Stimulated activated CD4-positive, alpha-beta T cell treated with anti-CD3 and anti-CD28 coated beads, TNF-alpha, amount 100 ng/mL, for 4 hours (primary cell): ENCODE measurements around the gene SECISBP2.
"Not testable (repeated sequence)": the region's sequence is repeated elsewhere in the genome, so short reads cannot be mapped to it uniquely, and the experiment has no call there.

Source experiments
- DNase-seq, 3 experiments: peaks; one replicate each; pipeline ENCODE4 v3.0.0-alpha.2; 2020; ENCODE audit warnings: low read depth in 3 of 3

Gene SECISBP2

GRCh38 chr9:89309608-89310474, 8.5 kb upstream of the SECISBP2 start:
- DNase-seq, result no peak

- peak; percentile 98 to 100 (median 100) for DNase-seq
Observed at GRCh38 chr9:89310475-89311345, 7.6 kb upstream of the SECISBP2 start, which contains the start of gene CKS2. Gene CKS2 (plus strand): TSS chr9:89311195. CDS start chr9:89311293, 98 bp downstream.

DNA sequence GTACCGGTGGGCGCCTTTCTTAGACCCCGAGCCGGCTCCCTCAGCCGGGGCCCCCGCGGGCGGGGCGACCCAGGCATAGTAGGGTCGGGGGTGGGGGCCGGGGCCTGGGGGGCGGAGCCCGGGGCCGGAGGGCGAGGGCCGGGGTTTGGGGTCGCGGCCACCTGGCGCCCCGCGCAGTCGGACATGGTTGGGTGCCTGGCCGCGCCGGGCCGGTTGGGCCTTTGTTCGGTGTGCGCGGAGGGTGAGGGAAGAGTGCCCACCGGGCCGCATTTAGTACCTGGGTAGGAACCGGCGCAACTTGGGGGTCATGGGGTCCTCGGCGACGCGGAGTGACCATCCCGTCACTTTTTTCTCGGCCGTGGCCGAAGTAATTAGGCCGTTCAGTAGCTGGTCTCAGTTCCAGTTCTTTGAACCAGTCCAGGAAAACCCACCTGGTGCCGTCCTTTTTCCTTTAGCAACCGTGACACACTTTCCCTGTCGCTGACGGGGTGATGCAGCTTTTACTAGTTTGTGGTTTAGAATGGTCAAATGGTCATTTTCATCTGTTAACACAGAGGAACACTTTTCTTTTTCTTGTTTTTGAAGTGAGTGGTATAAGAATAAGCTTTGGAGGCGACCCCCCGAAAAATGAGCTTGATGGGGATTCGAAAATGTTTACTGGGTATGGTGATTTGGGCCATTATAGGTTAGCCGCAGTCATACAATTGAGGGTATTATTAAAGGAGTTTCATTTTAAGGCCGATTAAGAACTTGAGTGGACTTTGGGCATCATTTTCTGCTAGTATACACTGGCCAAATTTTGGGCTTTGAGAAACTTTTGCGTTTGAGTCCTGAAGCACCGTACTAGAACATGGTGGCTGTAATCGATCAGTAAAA, 6.7 kb upstream of the SECISBP2 start:
- peak in 1 of 3 experiments; percentile 9 for DNase-seq

DNA sequence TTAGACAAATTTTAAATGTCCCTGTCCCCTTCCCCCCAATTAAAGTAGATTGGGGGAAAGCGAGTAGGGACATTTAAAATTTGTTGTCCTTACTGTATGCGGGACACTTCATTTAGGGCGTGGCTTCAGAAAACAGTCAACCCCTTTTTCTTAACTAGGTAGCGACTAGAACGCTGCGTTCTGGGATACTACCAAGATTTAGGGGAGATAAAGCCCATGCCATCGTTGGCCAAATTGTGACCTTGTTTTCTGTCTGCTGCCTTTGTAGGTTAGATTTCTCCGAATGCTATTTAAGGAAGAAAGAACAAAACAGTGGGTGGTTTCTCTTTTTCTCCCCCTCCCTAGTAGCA, 6.1 kb upstream of the SECISBP2 start:
- no peak for DNase-seq

- DNase-seq, result no peak
Observed at GRCh38 chr9:89313842-89314241, 4.5 kb upstream of the SECISBP2 start.

- DNase-seq, result no peak
Observed at GRCh38 chr9:89314955-89315354, 3.3 kb upstream of the SECISBP2 start.

DNA sequence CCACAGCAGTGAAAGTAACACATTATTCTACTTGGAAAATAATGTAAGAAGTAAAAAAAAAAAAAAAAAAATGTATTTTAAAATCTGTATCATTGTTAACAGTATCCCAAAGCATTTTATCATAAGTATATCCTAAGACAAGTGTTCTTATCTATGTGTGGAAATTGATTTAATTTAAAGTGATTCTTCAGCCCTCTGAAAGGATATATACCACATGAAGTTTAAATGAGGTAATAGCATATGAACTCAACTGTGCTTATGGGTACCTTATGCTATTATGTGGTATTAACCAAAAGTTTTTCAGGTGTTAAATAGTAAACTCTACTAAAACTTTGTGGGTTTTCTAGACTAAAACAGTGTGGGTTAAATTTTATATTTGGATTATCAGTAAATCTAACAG, 2.8 kb upstream of the SECISBP2 start:
- no peak for DNase-seq

GRCh38 chr9:89317282-89317681, 1.0 kb upstream of the SECISBP2 start:
- DNase-seq, result no peak

GRCh38 chr9:89319015-89319905, 960 bp downstream of the SECISBP2 start:
- no peak for DNase-seq

DNA sequence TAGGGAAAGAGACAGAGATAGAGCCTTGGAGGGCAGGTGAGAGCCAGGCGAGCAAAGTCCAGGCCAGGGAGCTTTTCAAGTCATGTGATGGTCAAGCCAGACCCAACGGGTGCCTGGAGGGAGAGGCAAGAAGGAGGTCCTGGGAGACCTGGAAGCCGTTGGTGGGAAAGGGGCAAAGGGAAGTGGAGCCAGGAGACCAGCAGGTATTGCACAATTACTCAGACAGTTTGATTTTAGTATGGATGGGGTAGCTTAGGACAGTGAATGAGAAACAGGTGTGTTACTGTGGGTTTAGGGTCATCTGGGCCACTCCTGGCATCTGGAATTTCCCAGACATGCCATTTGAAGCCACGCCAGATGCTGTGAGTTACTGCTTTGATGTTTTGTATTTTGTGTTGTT, 5.1 kb downstream of the SECISBP2 start:
- DNase-seq, result no peak

DNA sequence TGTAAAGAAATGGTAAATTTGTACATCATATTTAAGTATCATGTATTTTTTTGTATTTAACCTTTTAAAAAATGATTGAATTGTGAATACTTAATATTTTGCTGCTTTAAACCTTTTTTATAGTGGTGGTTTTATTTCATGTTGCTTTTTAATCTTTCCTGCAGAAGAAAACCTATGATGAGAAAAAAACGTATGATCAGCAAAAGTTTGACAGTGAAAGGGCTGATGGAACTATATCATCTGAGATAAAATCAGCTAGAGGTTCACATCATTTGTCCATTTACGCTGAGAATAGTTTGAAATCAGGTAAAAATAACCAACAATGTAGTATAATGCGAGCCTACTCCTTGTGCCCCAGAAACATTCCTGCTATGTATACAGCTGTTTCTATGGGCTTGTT, 7.4 kb downstream of the SECISBP2 start:
- DNase-seq, result no peak

DNA sequence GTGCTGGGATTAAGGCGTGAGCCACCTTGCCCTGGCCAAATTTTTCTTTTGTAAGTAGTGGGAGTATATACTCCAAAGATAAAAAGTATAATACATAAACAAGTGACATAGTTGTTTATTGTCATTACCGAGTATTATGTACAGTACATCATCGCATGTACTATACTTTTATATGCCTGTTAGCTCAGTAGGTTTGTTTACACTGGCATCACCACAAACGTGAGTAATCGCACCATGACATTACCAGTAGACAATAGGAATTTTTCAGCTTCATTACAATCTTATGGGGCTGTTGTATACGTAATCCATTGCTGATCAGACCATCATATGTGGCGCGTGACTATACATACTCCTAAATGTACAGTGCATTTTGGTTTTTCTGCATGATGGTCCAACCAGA, 9.8 kb downstream of the SECISBP2 start:
- no peak for DNase-seq

GRCh38 chr9:89329917-89330316, 11.6 kb downstream of the SECISBP2 start:
- no peak for DNase-seq

- DNase-seq, result no peak
Observed at GRCh38 chr9:89330513-89330912, 12.2 kb downstream of the SECISBP2 start.

DNA sequence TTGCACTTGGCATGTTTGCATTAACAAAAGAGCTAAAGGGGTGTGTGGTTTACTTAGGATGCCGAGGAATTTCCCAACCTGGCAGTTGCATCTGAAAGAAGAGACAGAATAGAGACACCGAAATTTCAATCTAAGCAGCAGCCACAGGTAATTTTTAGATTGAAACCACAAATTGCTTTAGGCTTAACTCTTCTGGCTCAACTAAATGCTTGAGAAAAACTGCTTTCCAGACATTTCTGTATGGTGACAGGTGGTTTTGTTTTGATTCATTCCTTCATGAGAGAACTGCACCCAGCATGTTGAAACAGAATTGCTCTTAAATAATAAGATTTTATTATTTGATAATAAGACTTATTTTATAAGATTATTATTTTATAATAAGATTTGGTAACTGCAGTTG, 21.5 kb downstream of the SECISBP2 start:
- no peak for DNase-seq

DNA sequence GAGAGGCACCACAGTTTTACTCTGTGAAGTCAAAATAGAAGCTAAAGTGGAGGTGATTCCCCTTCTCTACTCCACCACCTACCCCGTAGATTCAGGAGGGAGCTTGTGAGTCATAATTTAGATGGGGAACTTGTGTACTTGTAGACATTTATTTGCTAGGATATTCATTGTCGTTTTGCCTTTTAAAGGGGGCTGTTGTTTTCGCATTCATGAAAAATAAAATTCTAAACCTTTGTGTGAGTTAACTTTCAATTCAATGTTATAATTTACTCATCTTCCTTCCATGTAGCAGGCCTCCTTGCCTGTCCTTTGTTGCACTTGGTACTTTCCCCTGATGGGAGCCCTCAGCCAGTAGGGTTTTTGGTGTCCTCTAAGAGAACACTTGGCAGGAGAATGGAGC, 22.0 kb downstream of the SECISBP2 start:
- DNase-seq, result no peak

- DNase-seq, result no peak
Observed at GRCh38 chr9:89342213-89342612, 23.9 kb downstream of the SECISBP2 start.

DNA sequence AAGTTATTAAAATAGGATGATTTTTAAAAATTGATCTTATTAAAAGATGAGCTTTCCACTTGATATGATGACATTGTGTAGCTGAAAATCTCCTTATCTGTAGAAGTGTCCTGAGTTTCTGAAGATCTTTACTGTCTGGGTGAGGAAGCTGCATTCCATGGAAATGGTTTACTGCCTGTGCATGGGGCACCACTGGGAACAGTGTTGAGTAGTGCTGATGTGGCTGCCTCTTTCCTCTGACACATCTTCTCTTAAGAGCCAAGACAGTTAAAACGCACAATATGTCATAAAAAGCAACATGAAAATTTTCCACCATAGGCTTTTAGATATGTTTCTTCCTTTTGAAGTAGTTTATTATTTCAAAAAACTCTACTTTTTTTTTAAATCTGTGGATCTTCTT, 24.6 kb downstream of the SECISBP2 start:
- DNase-seq, result no peak

DNA sequence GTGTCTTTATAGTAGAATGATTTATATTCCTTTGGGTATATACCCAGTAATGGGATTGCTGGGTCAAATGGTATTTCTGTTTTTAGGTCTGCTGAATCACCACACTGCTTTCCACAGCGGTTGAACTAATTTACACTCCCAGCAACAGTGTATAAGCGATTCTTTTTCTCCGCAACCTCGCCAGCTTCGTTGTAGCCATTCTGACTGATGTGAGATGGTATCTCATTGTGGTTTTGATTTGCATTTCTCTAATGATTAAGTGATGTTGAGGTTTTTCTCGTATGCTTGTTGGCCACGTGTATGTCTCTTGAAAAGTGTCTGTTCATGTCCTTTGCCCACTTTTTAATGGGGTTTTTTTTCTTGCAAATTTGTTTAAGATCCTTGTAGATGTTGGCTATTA, 25.5 kb downstream of the SECISBP2 start:
- not testable (repeated sequence) for DNase-seq

- no peak for DNase-seq
Observed at GRCh38 chr9:89345476-89345875, 27.2 kb downstream of the SECISBP2 start.

- no peak for DNase-seq
Observed at GRCh38 chr9:89346696-89347095, 28.4 kb downstream of the SECISBP2 start.
